SK-N-SH (cell line): ENCODE measurements around the gene RNF11. TPM values are rescaled to one million over a fixed set of nuclear protein-coding genes. Genes with fewer than 3 reads are reported as not detected.

ENCODE experiments used
- CTCF ChIA-PET: fragments of 300-600, 350-600 bp; formaldehyde crosslinking; extraction: SDS; loops from one replicate; lab custom pipeline; 2021; lab: Yijun Ruan, JAX
- POLR2A ChIA-PET: fragments of 350-600 bp; sonication (Branson Sonifier 250); formaldehyde crosslinking; extraction: SDS; loops from one replicate; lab custom pipeline; 2020; ENCODE audit warnings: antibody characterized with exemption, inconsistent platforms; lab: Yijun Ruan, JAX
- DNase-seq: peaks from one replicate; pipeline ENCODE4 v3.0.0; 2012
- H2AFZ ChIP-seq: fragments of 200-600 bp; sonication (generic); 2 replicates; pipeline ENCODE4 v1.8.1; 2016; ENCODE audit warnings: antibody characterized with exemption, mild to moderate bottlenecking, low read depth
- H3F3A ChIP-seq: fragments of 200-600 bp; sonication (generic); replicated peaks from 2 replicates; pipeline ENCODE3; 2016; ENCODE audit warnings: antibody characterized with exemption, mild to moderate bottlenecking; ENCODE audit not compliant: insufficient read depth
- H3K27ac ChIP-seq, 2 experiments: fragments of 200-500 bp in 1 of 2; fragments of 200-600 bp in 1 of 2; sonication (Bioruptor generic) in 1 of 2; sonication (generic), shearing (Covaris generic) in 1 of 2; 2 replicates each; pipeline versions ENCODE4 v1.5.1 to v1.6.1; 2014 to 2016; ENCODE audit warnings: low read depth in 2 of 2, inconsistent platforms in 1 of 2, low read length in 1 of 2, mild to moderate bottlenecking in 1 of 2, mixed read lengths in 1 of 2
- H3K27me3 ChIP-seq: fragments of 200-600 bp; sonication (generic), shearing (Covaris generic); 2 replicates; pipeline ENCODE4 v1.6.1; 2016; ENCODE audit warnings: mixed run types; ENCODE audit not compliant: insufficient read depth
- H3K36me3 ChIP-seq, 2 experiments: fragments of 200-500 bp in 1 of 2; fragments of 200-600 bp in 1 of 2; sonication (Bioruptor generic) in 1 of 2; sonication (generic) in 1 of 2; replicated peaks in 1 of 2; 2 replicates each; pipeline versions ENCODE3 to v1.5.1; 2014 to 2016; ENCODE audit warnings: low read length in 1 of 2, mild to moderate bottlenecking in 1 of 2; ENCODE audit not compliant: insufficient read depth in 2 of 2, control insufficient read depth in 1 of 2
- H3K4me1 ChIP-seq, 2 experiments: fragments of 200-500 bp in 1 of 2; fragments of 200-600 bp in 1 of 2; sonication (Bioruptor generic) in 1 of 2; sonication (generic), shearing (Covaris generic) in 1 of 2; 2 replicates each; pipeline versions ENCODE4 v1.5.1 to v1.6.1; 2014 to 2016; ENCODE audit warnings: low read depth in 1 of 2, low read length in 1 of 2, mixed run types in 1 of 2; ENCODE audit not compliant: insufficient read depth in 2 of 2, control insufficient read depth in 1 of 2
- H3K4me2 ChIP-seq: fragments of 200-600 bp; sonication (generic), shearing (Covaris generic); 2 replicates; pipeline ENCODE4 v1.6.1; 2017; ENCODE audit warnings: mixed run types
- H3K4me3 ChIP-seq, 2 experiments: fragments of 200-500 bp in 1 of 2; fragments of 200-600 bp in 1 of 2; sonication (Bioruptor generic) in 1 of 2; sonication (generic), shearing (Covaris generic) in 1 of 2; 2 replicates each; pipeline versions ENCODE4 v1.5.1 to v1.8.1; 2014 to 2016; ENCODE audit warnings: low read depth in 2 of 2, inconsistent platforms in 1 of 2, low read length in 1 of 2, mild to moderate bottlenecking in 1 of 2, mixed read lengths in 1 of 2, moderate library complexity in 1 of 2
- H3K79me2 ChIP-seq: fragments of 200-600 bp; sonication (generic); 2 replicates; pipeline ENCODE4 v1.8.1; 2017; ENCODE audit warnings: mild to moderate bottlenecking; ENCODE audit not compliant: insufficient read depth
- H3K9ac ChIP-seq: fragments of 200-600 bp; sonication (generic); 2 replicates; pipeline ENCODE4 v1.6.1; 2017; ENCODE audit warnings: mixed run types
- H3K9me2 ChIP-seq: fragments of 200-600 bp; sonication (generic); 2 replicates; pipeline ENCODE4 v1.6.1; 2017; ENCODE audit warnings: mixed run types
- H3K9me3 ChIP-seq: fragments of 200-600 bp; sonication (generic); 2 replicates; pipeline ENCODE4 v1.6.1; 2017; ENCODE audit warnings: mixed run types, mild to moderate bottlenecking, moderate library complexity
- H4K20me1 ChIP-seq: fragments of 200-600 bp; sonication (generic); 2 replicates; pipeline ENCODE4 v1.6.1; 2017; ENCODE audit warnings: mild to moderate bottlenecking, mixed run types; ENCODE audit not compliant: insufficient read depth
- CHD2 ChIP-seq: fragments of 150-350 bp; IDR thresholded peaks from 2 replicates; pipeline ENCODE4 v1.6.1; 2018; ENCODE audit warnings: low read length; ENCODE audit not compliant: partially characterized antibody
- EP300 ChIP-seq, 2 experiments: IDR thresholded peaks; 2 replicates each; pipeline versions ENCODE4 v1.4.0 to v1.6.1; 2012; ENCODE audit warnings: borderline replicate concordance in 1 of 2, low read depth in 1 of 2, low read length in 1 of 2
- EZH2phosphoT487 ChIP-seq: fragments of 200-600 bp; sonication (generic); IDR thresholded peaks from 2 replicates; pipeline ENCODE4 v1.6.1; 2017; ENCODE audit warnings: low read depth, mixed run types, mild to moderate bottlenecking, antibody characterized with exemption, moderate library complexity, borderline replicate concordance
- FOSL2 ChIP-seq: IDR thresholded peaks from 2 replicates; pipeline ENCODE4 v1.4.0; 2012; ENCODE audit warnings: low read depth, mild to moderate bottlenecking, moderate library complexity, borderline replicate concordance
- FOXJ3 ChIP-seq: sonication (generic); formaldehyde crosslinking; IDR thresholded peaks from 2 replicates; pipeline ENCODE4 v1.5.1; 2020; ENCODE audit warnings: mild to moderate bottlenecking, missing genetic modification reagents
- FOXM1 ChIP-seq: IDR thresholded peaks from 2 replicates; pipeline ENCODE4 v1.4.0; 2012; ENCODE audit warnings: low read depth, mild to moderate bottlenecking
- GABPA ChIP-seq: IDR thresholded peaks from 2 replicates; pipeline ENCODE4 v1.4.0; 2012; ENCODE audit warnings: low read depth, mild to moderate bottlenecking
- GATA2 ChIP-seq: sonication (generic); formaldehyde crosslinking; IDR thresholded peaks from 2 replicates; pipeline ENCODE4 v1.5.0; 2020; ENCODE audit warnings: mild to moderate bottlenecking, missing genetic modification reagents
- JUND ChIP-seq: IDR thresholded peaks from 2 replicates; pipeline ENCODE4 v1.4.0; 2012
- MEF2A ChIP-seq: IDR thresholded peaks from 2 replicates; pipeline ENCODE4 v1.4.0; 2012; ENCODE audit warnings: low read depth, borderline replicate concordance
- NFIC ChIP-seq: IDR thresholded peaks from 2 replicates; pipeline ENCODE4 v1.4.0; 2012; ENCODE audit warnings: borderline replicate concordance
- PBX3 ChIP-seq: IDR thresholded peaks from 2 replicates; pipeline ENCODE4; 2012
- POLR2AphosphoS5 ChIP-seq: IDR thresholded peaks from 2 replicates; pipeline ENCODE4 v1.6.1; 2012; ENCODE audit warnings: low read depth, low read length
- RAD21 ChIP-seq: IDR thresholded peaks from 2 replicates; pipeline ENCODE4 v1.6.1; 2012; ENCODE audit warnings: mild to moderate bottlenecking, low read length
- RCOR1 ChIP-seq: fragments of 150-350 bp; IDR thresholded peaks from 2 replicates; pipeline ENCODE4 v1.6.1; 2017; ENCODE audit warnings: antibody characterized with exemption, low read length
- RFX5 ChIP-seq: IDR thresholded peaks from 2 replicates; pipeline ENCODE4 v1.6.1; 2012; ENCODE audit warnings: mild to moderate bottlenecking, improper control_type of control experiment, low read length
- RXRA ChIP-seq: IDR thresholded peaks from 2 replicates; pipeline ENCODE4 v1.4.0; 2012; ENCODE audit warnings: low read depth, mild to moderate bottlenecking, borderline replicate concordance
- SIN3A ChIP-seq: IDR thresholded peaks from 2 replicates; pipeline ENCODE4 v1.6.1; 2012; ENCODE audit warnings: low read depth, mild to moderate bottlenecking, low read length, moderate library complexity, borderline replicate concordance
- SMC3 ChIP-seq: IDR thresholded peaks from 2 replicates; pipeline ENCODE4 v1.6.1; 2012; ENCODE audit warnings: low read depth, low read length, improper control_type of control experiment
- TAF1 ChIP-seq: IDR thresholded peaks from 2 replicates; pipeline ENCODE4 v1.6.1; 2012; ENCODE audit warnings: low read depth, mild to moderate bottlenecking, low read length, moderate library complexity, borderline replicate concordance
- TCF12 ChIP-seq: IDR thresholded peaks from 2 replicates; pipeline ENCODE4 v1.4.0; 2012
- TEAD4 ChIP-seq: IDR thresholded peaks from 2 replicates; pipeline ENCODE4 v1.4.0; 2012; ENCODE audit warnings: mild to moderate bottlenecking, borderline replicate concordance; ENCODE audit not compliant: insufficient read depth
- USF2 ChIP-seq: fragments of 150-350 bp; IDR thresholded peaks from 2 replicates; pipeline ENCODE4 v1.6.1; 2017; ENCODE audit warnings: antibody characterized with exemption, low read length, low read depth, borderline replicate concordance
- ZBTB33 ChIP-seq: IDR thresholded peaks from 2 replicates; pipeline ENCODE4 v1.4.0; 2012; ENCODE audit warnings: low read depth, borderline replicate concordance
- whole genome bisulfite sequencing: methylation state at CpG from one replicate; pipeline ENCODE4 v1.1.6; 2017; ENCODE audit warnings: low lambda C conversion rate; 5-methylcytosine and 5-hydroxymethylcytosine counted together
- polyA plus RNA-seq, 3 experiments: library from polyadenylated mRNA; depleted of rRNA; stranded (reverse); fragments of >200 nt; gene quantifications; 2 replicates each; pipeline ENCODE4 v1.2.3, GENCODE V29; 2012

Gene RNF11
- polyA plus RNA-seq, 1 of the 3 experiments (the other 2 are of a cell fraction), result 62.5 TPM

GRCh38 chr1:51230501-51231078, 5.5 kb upstream of the RNF11 start:
- Histone ChIP-seq H3K27me3 (no peaks in the 10 kb centered on the region), H3F3A (peaks cover 7% of the 10 kb centered on the region), H3K27ac (no peak overlapping the region)
- no peak for TF ChIP-seq SIN3A
- no peak for TF ChIP-seq RCOR1
- TF ChIP-seq SMC3, result no peak
- TF ChIP-seq FOSL2, result no peak
- TF ChIP-seq JUND, result no peak
- no peak for TF ChIP-seq USF2
- TF ChIP-seq TEAD4, result no peak
- no peak for TF ChIP-seq RFX5
- no peak for TF ChIP-seq FOXM1
- TF ChIP-seq EP300 (IDR thresholded peaks at IDR 0.05; ENCODE audit: borderline replicate concordance in 1 of 2, low read depth in 1 of 2, low read length in 1 of 2), result no peak
- TF ChIP-seq RXRA, result no peak
- TF ChIP-seq RAD21, result no peak
- no peak for TF ChIP-seq TCF12
- TF ChIP-seq EZH2phosphoT487, result no peak
- no peak for TF ChIP-seq PBX3
- TF ChIP-seq, all 33 proteins: peak for 0
- no peak overlapping the region for H3K4me3 ChIP-seq
- no peak overlapping the region for H2AFZ ChIP-seq
- H3K9me2 ChIP-seq, result no peaks in the 10 kb centered on the region
- H3K9ac ChIP-seq, result no peak overlapping the region
- no peaks in the 10 kb centered on the region for H3K36me3 ChIP-seq
- no peak for DNase-seq
- H3K9me3 ChIP-seq, result no peaks in the 10 kb centered on the region
- ChIA-PET POLR2A (interaction anchor here (0.7 kb wide), 1 partner anchor 15 kb away, joined by 3 read pairs; no protein-coding TSS in a partner anchor), CTCF (no interaction called here)
- no peak overlapping the region for H3K4me2 ChIP-seq
- WGBS, result 97% methylated on average over 5 of the region's 5 CpGs
- H4K20me1 ChIP-seq, result no peaks in the 10 kb centered on the region
- peaks cover 6 to 9% of the 10 kb centered on the region in 2 experiments; a peak in 3 of 4 replicates for H3K4me1 ChIP-seq
- no peaks in the 10 kb centered on the region for H3K79me2 ChIP-seq

GRCh38 chr1:51231120-51231519, 5.0 kb upstream of the RNF11 start:
- 80% methylated on average over 3 of the region's 3 CpGs for WGBS
- Histone ChIP-seq H3K79me2 (no peaks in the 10 kb centered on the region), H3K36me3 (no peaks in the 10 kb centered on the region), H3K4me2 (no peak overlapping the region), H2AFZ (no peak overlapping the region), H4K20me1 (no peaks in the 10 kb centered on the region), H3K9me2 (no peaks in the 10 kb centered on the region), H3K4me3 (no peak overlapping the region), H3K9ac (no peak overlapping the region), H3K9me3 (no peaks in the 10 kb centered on the region), H3K4me1 (peaks cover 6 to 10% of the 10 kb centered on the region in 2 experiments; a peak in 3 of 4 replicates), H3K27ac (no peak overlapping the region), H3F3A (peaks cover 7% of the 10 kb centered on the region), H3K27me3 (no peaks in the 10 kb centered on the region)
- TF ChIP-seq SIN3A (no peak), CHD2 (no peak), USF2 (no peak), GATA2 (CRISPR knock-in tag) (no peak), EP300 (IDR thresholded peaks at IDR 0.05; ENCODE audit: borderline replicate concordance in 1 of 2, low read depth in 1 of 2, low read length in 1 of 2) (no peak), NFIC (no peak), FOXJ3 (CRISPR knock-in tag) (no peak), RFX5 (no peak), MEF2A (no peak), TAF1 (no peak), POLR2AphosphoS5 (no peak), FOSL2 (no peak), ZBTB33 (no peak), GABPA (no peak), FOXM1 (no peak)
- POLR2A ChIA-PET, result no interaction called here
- CTCF ChIA-PET, result interaction anchor here (1.2 to 2.2 kb wide), 2 partner anchors 39 to 42 kb away, joined by 5 to 9 read pairs; no protein-coding TSS in a partner anchor
- no peak for DNase-seq
